ENCODE data around the gene WDR43. TPM values are rescaled to one million over a fixed set of nuclear protein-coding genes. Genes with fewer than 3 reads are reported as not detected.

WDR43 gene
- total RNA-seq, 1 experiment from 2014 or later, result 112 TPM

DNA sequence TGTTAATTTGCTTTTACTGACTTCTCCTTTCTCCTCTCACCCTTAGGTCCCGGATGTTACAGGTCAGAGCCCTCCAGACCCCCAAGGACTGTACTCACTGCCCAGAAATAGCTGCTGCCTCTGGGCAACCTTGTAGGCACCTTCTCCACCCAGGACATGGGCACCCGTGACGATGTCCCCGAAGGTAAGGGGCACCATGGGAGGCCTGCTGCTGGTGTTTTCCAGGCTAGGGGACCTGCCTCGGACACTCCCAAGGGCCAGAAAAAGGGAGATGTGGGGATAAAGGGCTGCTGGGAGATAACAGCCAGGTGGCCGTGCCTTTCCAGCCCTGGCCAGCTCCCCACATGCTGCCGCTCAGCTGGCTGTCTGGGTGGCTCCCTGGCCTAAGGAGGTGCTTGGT is 100.2 kb downstream of the WDR43 start:
- DNase-seq (ENCODE audit: low spot score), result no peak
- no peaks in the 10 kb centered on the region for H3K27me3 Mint-ChIP-seq (ENCODE audit: low read depth)
- H3K9me3 Mint-ChIP-seq, result no peaks in the 10 kb centered on the region
- H3K4me1 Mint-ChIP-seq, result peaks cover 8% of the 10 kb centered on the region
- TF ChIP-seq, protein P1, sequence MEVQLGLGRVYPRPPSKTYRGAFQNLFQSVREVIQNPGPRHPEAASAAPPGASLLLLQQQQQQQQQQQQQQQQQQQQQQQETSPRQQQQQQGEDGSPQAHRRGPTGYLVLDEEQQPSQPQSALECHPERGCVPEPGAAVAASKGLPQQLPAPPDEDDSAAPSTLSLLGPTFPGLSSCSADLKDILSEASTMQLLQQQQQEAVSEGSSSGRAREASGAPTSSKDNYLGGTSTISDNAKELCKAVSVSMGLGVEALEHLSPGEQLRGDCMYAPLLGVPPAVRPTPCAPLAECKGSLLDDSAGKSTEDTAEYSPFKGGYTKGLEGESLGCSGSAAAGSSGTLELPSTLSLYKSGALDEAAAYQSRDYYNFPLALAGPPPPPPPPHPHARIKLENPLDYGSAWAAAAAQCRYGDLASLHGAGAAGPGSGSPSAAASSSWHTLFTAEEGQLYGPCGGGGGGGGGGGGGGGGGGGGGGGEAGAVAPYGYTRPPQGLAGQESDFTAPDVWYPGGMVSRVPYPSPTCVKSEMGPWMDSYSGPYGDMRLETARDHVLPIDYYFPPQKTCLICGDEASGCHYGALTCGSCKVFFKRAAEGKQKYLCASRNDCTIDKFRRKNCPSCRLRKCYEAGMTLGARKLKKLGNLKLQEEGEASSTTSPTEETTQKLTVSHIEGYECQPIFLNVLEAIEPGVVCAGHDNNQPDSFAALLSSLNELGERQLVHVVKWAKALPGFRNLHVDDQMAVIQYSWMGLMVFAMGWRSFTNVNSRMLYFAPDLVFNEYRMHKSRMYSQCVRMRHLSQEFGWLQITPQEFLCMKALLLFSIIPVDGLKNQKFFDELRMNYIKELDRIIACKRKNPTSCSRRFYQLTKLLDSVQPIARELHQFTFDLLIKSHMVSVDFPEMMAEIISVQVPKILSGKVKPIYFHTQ (CRISPR knock-in tag; IDR thresholded peaks at IDR 0.05), result no peak
- TF ChIP-seq FOXK1 (CRISPR knock-in tag; IDR thresholded peaks at IDR 0.05) (no peak), MYBL2 (CRISPR knock-in tag; IDR thresholded peaks at IDR 0.05) (no peak), OVOL2 (CRISPR knock-in tag; IDR thresholded peaks at IDR 0.05; ENCODE audit: borderline replicate concordance) (no peak), NR2C2 (CRISPR knock-in tag; IDR thresholded peaks at IDR 0.05) (no peak), FOXP1 (CRISPR knock-in tag; IDR thresholded peaks at IDR 0.05; ENCODE audit: borderline replicate concordance) (no peak)
- TF ChIP-seq, protein P2, sequence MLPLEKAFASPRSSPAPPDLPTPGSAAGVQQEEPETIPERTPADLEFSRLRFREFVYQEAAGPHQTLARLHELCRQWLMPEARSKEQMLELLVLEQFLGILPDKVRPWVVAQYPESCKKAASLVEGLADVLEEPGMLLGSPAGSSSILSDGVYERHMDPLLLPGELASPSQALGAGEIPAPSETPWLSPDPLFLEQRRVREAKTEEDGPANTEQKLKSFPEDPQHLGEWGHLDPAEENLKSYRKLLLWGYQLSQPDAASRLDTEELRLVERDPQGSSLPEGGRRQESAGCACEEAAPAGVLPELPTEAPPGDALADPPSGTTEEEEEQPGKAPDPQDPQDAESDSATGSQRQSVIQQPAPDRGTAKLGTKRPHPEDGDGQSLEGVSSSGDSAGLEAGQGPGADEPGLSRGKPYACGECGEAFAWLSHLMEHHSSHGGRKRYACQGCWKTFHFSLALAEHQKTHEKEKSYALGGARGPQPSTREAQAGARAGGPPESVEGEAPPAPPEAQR (CRISPR knock-in tag; IDR thresholded peaks at IDR 0.05), result no peak
- TF ChIP-seq, protein P3, sequence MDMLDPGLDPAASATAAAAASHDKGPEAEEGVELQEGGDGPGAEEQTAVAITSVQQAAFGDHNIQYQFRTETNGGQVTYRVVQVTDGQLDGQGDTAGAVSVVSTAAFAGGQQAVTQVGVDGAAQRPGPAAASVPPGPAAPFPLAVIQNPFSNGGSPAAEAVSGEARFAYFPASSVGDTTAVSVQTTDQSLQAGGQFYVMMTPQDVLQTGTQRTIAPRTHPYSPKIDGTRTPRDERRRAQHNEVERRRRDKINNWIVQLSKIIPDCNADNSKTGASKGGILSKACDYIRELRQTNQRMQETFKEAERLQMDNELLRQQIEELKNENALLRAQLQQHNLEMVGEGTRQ (CRISPR knock-in tag; IDR thresholded peaks at IDR 0.05), result no peak
- TF ChIP-seq, protein P4, sequence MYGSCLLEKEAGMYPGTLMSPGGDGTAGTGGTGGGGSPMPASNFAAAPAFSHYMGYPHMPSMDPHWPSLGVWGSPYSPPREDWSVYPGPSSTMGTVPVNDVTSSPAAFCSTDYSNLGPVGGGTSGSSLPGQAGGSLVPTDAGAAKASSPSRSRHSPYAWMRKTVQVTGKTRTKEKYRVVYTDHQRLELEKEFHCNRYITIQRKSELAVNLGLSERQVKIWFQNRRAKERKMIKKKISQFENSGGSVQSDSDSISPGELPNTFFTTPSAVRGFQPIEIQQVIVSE (CRISPR knock-in tag; IDR thresholded peaks at IDR 0.05; ENCODE audit: borderline replicate concordance), result no peak
- TF ChIP-seq, protein P5, sequence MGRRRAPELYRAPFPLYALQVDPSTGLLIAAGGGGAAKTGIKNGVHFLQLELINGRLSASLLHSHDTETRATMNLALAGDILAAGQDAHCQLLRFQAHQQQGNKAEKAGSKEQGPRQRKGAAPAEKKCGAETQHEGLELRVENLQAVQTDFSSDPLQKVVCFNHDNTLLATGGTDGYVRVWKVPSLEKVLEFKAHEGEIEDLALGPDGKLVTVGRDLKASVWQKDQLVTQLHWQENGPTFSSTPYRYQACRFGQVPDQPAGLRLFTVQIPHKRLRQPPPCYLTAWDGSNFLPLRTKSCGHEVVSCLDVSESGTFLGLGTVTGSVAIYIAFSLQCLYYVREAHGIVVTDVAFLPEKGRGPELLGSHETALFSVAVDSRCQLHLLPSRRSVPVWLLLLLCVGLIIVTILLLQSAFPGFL (CRISPR knock-in tag; IDR thresholded peaks at IDR 0.05; ENCODE audit: borderline replicate concordance), result no peak
- TF ChIP-seq, protein P6, sequence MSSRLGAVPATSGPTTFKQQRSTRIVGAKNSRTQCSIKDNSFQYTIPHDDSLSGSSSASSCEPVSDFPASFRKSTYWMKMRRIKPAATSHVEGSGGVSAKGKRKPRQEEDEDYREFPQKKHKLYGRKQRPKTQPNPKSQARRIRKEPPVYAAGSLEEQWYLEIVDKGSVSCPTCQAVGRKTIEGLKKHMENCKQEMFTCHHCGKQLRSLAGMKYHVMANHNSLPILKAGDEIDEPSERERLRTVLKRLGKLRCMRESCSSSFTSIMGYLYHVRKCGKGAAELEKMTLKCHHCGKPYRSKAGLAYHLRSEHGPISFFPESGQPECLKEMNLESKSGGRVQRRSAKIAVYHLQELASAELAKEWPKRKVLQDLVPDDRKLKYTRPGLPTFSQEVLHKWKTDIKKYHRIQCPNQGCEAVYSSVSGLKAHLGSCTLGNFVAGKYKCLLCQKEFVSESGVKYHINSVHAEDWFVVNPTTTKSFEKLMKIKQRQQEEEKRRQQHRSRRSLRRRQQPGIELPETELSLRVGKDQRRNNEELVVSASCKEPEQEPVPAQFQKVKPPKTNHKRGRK (CRISPR knock-in tag; IDR thresholded peaks at IDR 0.05; ENCODE audit: borderline replicate concordance), result no peak
- ChIA-PET POLR2A (no interaction called here), CTCF (no interaction called here)
- no peak for ATAC-seq
- no peaks in the 10 kb centered on the region for H3K36me3 Mint-ChIP-seq
- no peak overlapping the region for H3K4me3 Mint-ChIP-seq
- H3K27ac Mint-ChIP-seq, result no peak overlapping the region

DNA sequence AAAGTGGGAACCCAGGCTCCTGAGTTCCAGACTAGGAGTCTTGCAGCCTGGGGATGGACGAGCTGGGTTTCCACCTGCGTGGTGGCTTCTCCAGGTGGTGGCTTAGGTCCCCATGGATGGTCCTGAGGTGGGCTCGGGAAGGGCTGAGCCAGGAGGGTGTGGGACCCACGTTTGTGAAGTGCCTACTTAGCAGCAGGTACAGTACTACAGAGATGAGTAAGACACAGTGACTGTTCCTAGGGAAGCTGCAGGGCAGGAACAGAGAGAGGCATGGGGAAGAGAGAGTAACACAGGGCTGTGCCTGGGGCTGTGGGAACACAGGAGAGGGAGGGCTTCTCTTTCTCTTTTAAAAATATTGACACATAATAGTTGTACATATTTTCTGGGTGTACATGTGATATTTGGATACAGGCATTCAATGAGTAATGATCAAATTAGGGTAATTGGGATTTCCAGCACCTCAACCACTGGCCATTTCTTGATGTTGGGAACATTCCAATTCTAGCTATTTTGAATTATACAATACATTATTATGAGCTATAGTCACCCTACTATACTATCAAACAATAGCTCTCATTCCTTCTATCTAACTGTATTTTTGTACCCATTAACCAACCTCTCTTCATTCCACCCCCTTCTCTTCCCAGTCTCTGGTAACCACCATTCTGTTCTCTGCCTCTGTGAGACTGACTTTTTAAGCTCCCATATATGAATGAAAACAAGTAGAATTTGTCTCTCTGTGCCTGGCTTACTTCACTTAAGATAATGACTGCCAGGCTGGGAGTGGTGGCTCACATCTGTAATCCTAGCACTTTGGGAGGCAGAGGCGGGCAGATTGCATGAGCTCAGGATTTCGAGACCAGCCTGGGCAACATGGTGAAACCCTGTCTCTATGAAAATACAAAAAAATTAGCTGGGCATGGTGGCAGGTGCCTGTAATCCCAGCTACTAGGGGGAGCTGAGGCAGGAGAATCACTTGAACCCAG is 101.6 kb downstream of the WDR43 start:
- TF ChIP-seq TEAD4 (CRISPR knock-in tag; IDR thresholded peaks at IDR 0.05), result no peak
- TF ChIP-seq, protein P7, sequence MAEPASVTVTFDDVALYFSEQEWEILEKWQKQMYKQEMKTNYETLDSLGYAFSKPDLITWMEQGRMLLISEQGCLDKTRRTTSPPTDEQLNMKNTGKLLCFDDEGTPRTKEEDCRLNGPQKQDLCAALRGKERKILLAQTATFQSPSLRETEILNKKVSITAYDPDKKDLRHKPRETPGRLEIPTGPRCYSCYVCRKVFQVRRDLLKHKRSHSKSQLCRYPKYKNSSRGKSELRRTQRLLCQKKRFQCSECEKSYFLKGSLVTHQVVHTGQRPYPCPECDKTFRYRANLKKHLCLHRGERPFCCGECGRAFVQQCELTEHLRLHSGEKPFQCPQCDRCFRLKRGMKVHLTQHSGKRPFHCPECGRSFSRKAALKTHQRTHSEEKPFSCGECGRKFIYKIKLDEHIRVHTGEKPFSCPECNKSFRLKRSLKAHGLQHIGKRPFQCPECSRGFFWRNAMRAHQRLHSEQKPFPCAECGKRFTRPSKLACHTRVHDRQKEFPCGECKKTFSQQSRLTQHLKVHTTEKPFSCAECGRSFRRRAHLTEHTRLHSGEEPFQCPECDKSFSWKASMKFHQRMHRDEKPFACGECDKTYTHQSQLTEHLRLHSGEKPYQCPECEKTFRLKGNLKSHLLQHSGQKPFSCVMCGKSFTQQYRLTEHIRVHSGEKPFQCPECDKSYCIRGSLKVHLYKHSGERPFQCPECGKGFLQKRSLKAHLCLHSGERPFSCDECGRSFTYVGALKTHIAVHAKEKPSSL (CRISPR knock-in tag; conservative IDR thresholded peaks at IDR 0.05), result no peak
- no peak for TF ChIP-seq ZNF263 (CRISPR knock-in tag; IDR thresholded peaks at IDR 0.05; ENCODE audit: low read depth)
- TF ChIP-seq, protein P8, sequence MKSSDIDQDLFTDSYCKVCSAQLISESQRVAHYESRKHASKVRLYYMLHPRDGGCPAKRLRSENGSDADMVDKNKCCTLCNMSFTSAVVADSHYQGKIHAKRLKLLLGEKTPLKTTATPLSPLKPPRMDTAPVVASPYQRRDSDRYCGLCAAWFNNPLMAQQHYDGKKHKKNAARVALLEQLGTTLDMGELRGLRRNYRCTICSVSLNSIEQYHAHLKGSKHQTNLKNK (CRISPR knock-in tag; IDR thresholded peaks at IDR 0.05), result no peak
- no peak for TF ChIP-seq CREM (CRISPR knock-in tag; IDR thresholded peaks at IDR 0.05)
- POLR2A ChIA-PET, result interaction anchor here (0.6 kb wide), 1 partner anchor 105 kb away, joined by 14 read pairs; no protein-coding TSS in a partner anchor
- H3K36me3 Mint-ChIP-seq, result no peaks in the 10 kb centered on the region
- CTCF ChIA-PET, result no interaction called here
- DNase-seq (ENCODE audit: low spot score), result no peak
- H3K27me3 Mint-ChIP-seq (ENCODE audit: low read depth), result no peaks in the 10 kb centered on the region
- no peaks in the 10 kb centered on the region for H3K9me3 Mint-ChIP-seq
- no peak overlapping the region for H3K4me3 Mint-ChIP-seq
- peaks cover 8% of the 10 kb centered on the region for H3K4me1 Mint-ChIP-seq
- no peak overlapping the region for H3K27ac Mint-ChIP-seq
- ATAC-seq, result no peak

All from WTC11 (cell line).